Endothelial cell of umbilical vein (primary cell): ENCODE results near the gene VMP1. TPM values are rescaled to one million over a fixed set of nuclear protein-coding genes. Genes with fewer than 3 reads are reported as not detected.

ENCODE experiments used
- BruUV-seq: library from RNA; stranded (reverse); fragments of 400-500 nt; replicated peaks from 2 replicates; lab custom pipeline; 2021; lab: Mats Ljungman, UMichigan
- CTCF ChIA-PET: fragments of 300-600, 350-600 bp; sonication (Branson Sonifier 250); formaldehyde crosslinking; loops from one replicate; lab custom pipeline; 2021; ENCODE audit warnings: antibody characterized with exemption, inconsistent platforms; lab: Charles Lee
- POLR2A ChIA-PET: fragments of 300-600, 350-600 bp; sonication (Branson Sonifier 250); formaldehyde crosslinking; loops from one replicate; lab custom pipeline; 2021; ENCODE audit warnings: antibody characterized with exemption, inconsistent platforms; lab: Charles Lee
- DNase-seq: peaks from one replicate; pipeline ENCODE4 v3.0.0-alpha.2; 2011; ENCODE audit warnings: low read depth, low spot score
- FAIRE-seq: peaks from 2 replicates; lab custom pipeline; 2011; peaks lifted over from hg19 to GRCh38; lab: Jason Lieb, UNC
- H2AFZ ChIP-seq: 2 replicates; pipeline ENCODE4 v1.6.0; 2012; ENCODE audit warnings: low read depth, low read length, control low read depth, inconsistent platforms
- H3K27ac ChIP-seq: 2 replicates; pipeline ENCODE4 v1.5.1; 2011; ENCODE audit warnings: low read depth, mild to moderate bottlenecking, control low read depth, low read length, moderate library complexity; ENCODE audit not compliant: insufficient read depth
- H3K27me3 ChIP-seq, 2 experiments: 2 replicates each; pipeline versions ENCODE4 v1.6.0 to v1.6.1; 2011; ENCODE audit warnings: low read length in 2 of 2, mixed read lengths in 1 of 2; ENCODE audit not compliant: control insufficient read depth in 2 of 2, insufficient read depth in 2 of 2
- H3K36me3 ChIP-seq, 2 experiments: 2 replicates in 1 of 2; 3 replicates in 1 of 2; pipeline ENCODE4 v1.5.1; 2011; ENCODE audit warnings: low read length in 2 of 2, mild to moderate bottlenecking in 1 of 2, moderate library complexity in 1 of 2; ENCODE audit not compliant: control insufficient read depth in 2 of 2, insufficient read depth in 2 of 2; ENCODE audit errors: extremely low read depth in 1 of 2
- H3K4me1 ChIP-seq: 3 replicates; pipeline ENCODE4 v1.5.1; 2011; ENCODE audit warnings: mild to moderate bottlenecking, low read length; ENCODE audit not compliant: control insufficient read depth, insufficient read depth; ENCODE audit errors: extremely low read depth
- H3K4me2 ChIP-seq: 2 replicates; pipeline ENCODE4 v1.6.1; 2011; ENCODE audit warnings: low read length, control low read depth, mixed read lengths; ENCODE audit not compliant: insufficient read depth
- H3K4me3 ChIP-seq, 3 experiments: fragments of 200-600 bp in 1 of 3; sonication (generic), shearing (Covaris generic) in 1 of 3; replicated peaks in 1 of 3; 2 replicates each; pipeline ENCODE4 v1.5.1; 2011 to 2016; ENCODE audit warnings: control low read depth in 3 of 3, low read length in 3 of 3, mild to moderate bottlenecking in 2 of 3, inconsistent platforms in 1 of 3, low read depth in 1 of 3, moderate library complexity in 1 of 3; ENCODE audit not compliant: insufficient read depth in 1 of 3
- H3K79me2 ChIP-seq: 2 replicates; pipeline ENCODE4 v1.6.0; 2012; ENCODE audit warnings: low read length, inconsistent platforms; ENCODE audit not compliant: control insufficient read depth, insufficient read depth
- H3K9ac ChIP-seq: replicated peaks from 2 replicates; pipeline ENCODE3; 2011; ENCODE audit warnings: low read length, control low read depth; ENCODE audit not compliant: insufficient read depth; ENCODE audit errors: extremely low read depth
- H3K9me1 ChIP-seq: replicated peaks from 3 replicates; pipeline ENCODE4 v1.6.0; 2011; ENCODE audit warnings: mild to moderate bottlenecking, low read length; ENCODE audit not compliant: control insufficient read depth, insufficient read depth; ENCODE audit errors: extremely low read depth
- H3K9me3 ChIP-seq: replicated peaks from 2 replicates; pipeline ENCODE4 v1.5.1; 2012; ENCODE audit warnings: low read length, inconsistent platforms; ENCODE audit not compliant: control insufficient read depth, insufficient read depth
- H4K20me1 ChIP-seq: replicated peaks from 2 replicates; pipeline ENCODE3; 2011; ENCODE audit warnings: mild to moderate bottlenecking, low read length; ENCODE audit not compliant: control insufficient read depth, insufficient read depth; ENCODE audit errors: extremely low read depth
- CTCF ChIP-seq, 2 donors: IDR thresholded peaks; 1 replicate in 1 of 2; 2 replicates in 1 of 2; pipeline ENCODE4 v1.5.1; 2011; ENCODE audit warnings: low read length in 2 of 2, mild to moderate bottlenecking in 2 of 2, moderate library complexity in 2 of 2, control low read depth in 1 of 2, inconsistent platforms in 1 of 2, low read depth in 1 of 2; ENCODE audit not compliant: insufficient read depth in 1 of 2; ENCODE audit errors: extremely low read depth in 1 of 2
- EZH2 ChIP-seq: IDR thresholded peaks from 2 replicates; pipeline ENCODE4 v1.6.1; 2012; ENCODE audit warnings: borderline replicate concordance, low read depth, mild to moderate bottlenecking, moderate library complexity, low read length, inconsistent platforms; ENCODE audit not compliant: severe bottlenecking
- FOS ChIP-seq: IDR thresholded peaks from 2 replicates; pipeline ENCODE4 v1.6.1; 2011; ENCODE audit warnings: mild to moderate bottlenecking, low read length, moderate library complexity, borderline replicate concordance; ENCODE audit not compliant: insufficient read depth
- GATA2 ChIP-seq: IDR thresholded peaks from 2 replicates; pipeline ENCODE4 v1.7.0; 2011; ENCODE audit warnings: low read depth, mild to moderate bottlenecking, moderate library complexity, mixed read lengths, low read length; ENCODE audit not compliant: insufficient read length, insufficient read depth
- JUN ChIP-seq: IDR thresholded peaks from 2 replicates; pipeline ENCODE4 v1.6.1; 2011; ENCODE audit warnings: borderline replicate concordance, low read depth; ENCODE audit not compliant: insufficient read length, insufficient read depth
- MAX ChIP-seq: IDR thresholded peaks from 2 replicates; pipeline ENCODE4 v1.6.1; 2011; ENCODE audit not compliant: insufficient read depth, insufficient read length
- MYC ChIP-seq: IDR thresholded peaks from one replicate; pipeline ENCODE4 v1.6.1; 2011; ENCODE audit warnings: mild to moderate bottlenecking, low read depth, low read length
- POLR2A ChIP-seq: IDR thresholded peaks from 2 replicates; pipeline ENCODE4 v1.6.1; 2012; ENCODE audit warnings: low read depth, mild to moderate bottlenecking, control low read depth, low read length
- POLR2AphosphoS5 ChIP-seq: IDR thresholded peaks from 2 replicates; pipeline ENCODE4 v1.6.1; 2012; ENCODE audit warnings: low read depth, mild to moderate bottlenecking, control low read depth, low read length, moderate library complexity; ENCODE audit not compliant: insufficient read depth
- dilution Hi-C: fragments of 300-500 bp; cut with MboI; formaldehyde crosslinking; loops from one replicate; pipeline ENCODE4 v1.15.0; 2019; ENCODE audit warnings: low sequenced_read_pairs; ENCODE audit not compliant: extremely low pct_ligation_motif_present
- intact Hi-C: fragments of 100-400 bp; cut with micrococcal nuclease; formaldehyde crosslinking; loops from one replicate; pipeline ENCODE4 v1.10.0; 2022
- polyA plus RNA-seq, 4 experiments: library from polyadenylated mRNA; depleted of rRNA in 3 of 4; stranded (reverse) in 3 of 4; unstranded in 1 of 4; fragments of >200 nt; gene quantifications; 2 replicates each; pipeline versions ENCODE4 v1.2.1 to v1.2.3, GENCODE V29; 2011 to 2012; ENCODE audit warnings: missing spikeins in 1 of 4
- total RNA-seq: library from RNA; stranded (reverse); gene quantifications from 2 replicates; pipeline ENCODE4 v1.2.3, GENCODE V29; 2021

Gene VMP1
- total and polyA plus RNA-seq, 2 donors (not counting 3 experiments of a cell fraction or from before 2014, with no cell fraction given), result 138 to 270 TPM

GRCh38 chr17:59676716-59677115 is 30.7 kb upstream of the VMP1 start:
- Histone ChIP-seq H3K36me3 (peaks cover 24 to 48% of the 10 kb centered on the region in 2 experiments), H3K4me3 (no peak overlapping the region), H3K79me2 (peaks cover 30% of the 10 kb centered on the region), H3K9me3 (no peaks in the 10 kb centered on the region), H4K20me1 (peaks cover 2% of the 10 kb centered on the region), H3K9ac (no peak overlapping the region), H3K27me3 (no peaks in the 10 kb centered on the region), H3K4me1 (peaks cover 1% of the 10 kb centered on the region), H3K27ac (no peak overlapping the region), H3K9me1 (no peaks in the 10 kb centered on the region), H2AFZ (no peak overlapping the region), H3K4me2 (no peak overlapping the region)
- FAIRE-seq (no peak), DNase-seq (no peak)
- intact Hi-C loops (no loop called here), dilution Hi-C loops (no loop called here)
- CTCF ChIA-PET, result interaction anchor here (1.6 kb wide), 1 partner anchor 183 kb away, joined by 6 read pairs; no protein-coding TSS in a partner anchor
- POLR2A ChIA-PET, result no interaction called here
- no TSS peak for BruUV-seq
- TF ChIP-seq CTCF (IDR thresholded peaks at IDR 0.05; ENCODE audit: extremely low read depth in 1 of 2, insufficient read depth in 1 of 2, low read depth in 1 of 2, low read length in 2 of 2) (no peak), FOS (no peak), POLR2A (no peak), EZH2 (no peak), MAX (no peak), MYC (no peak), GATA2 (no peak), JUN (no peak), POLR2AphosphoS5 (no peak)
